Right lobe of liver (tissue), 4 donors: ENCODE results near the gene RPS27L.
A peak's percentile ranks its signal among the peaks of the same experiment; 100 is the strongest.

ENCODE experiments used
- POLR2A ChIP-seq: fragments of 450-650 bp; IDR thresholded peaks from one replicate; pipeline ENCODE4 v1.6.1; 2017; ENCODE audit warnings: antibody characterized with exemption, mild to moderate bottlenecking
- TF ChIP-seq, protein P1 (sequence below), 4 donors: fragments of 200-600 bp in 3 of 4; fragments of 450-650 bp in 1 of 4; IDR thresholded peaks; one replicate each; pipeline versions ENCODE4 v1.5.1 to v1.8.0; 2016 to 2022; ENCODE audit warnings: antibody characterized with exemption in 4 of 4, mild to moderate bottlenecking in 2 of 4
- donor health status: DM: no; HTN: no; CAD: no.
- donor health status: DM: no; HTN: no; CAD: no.
- donor health status: DM: no; HTN: yes; CAD: no.

- TF ChIP-seq, protein P1, sequence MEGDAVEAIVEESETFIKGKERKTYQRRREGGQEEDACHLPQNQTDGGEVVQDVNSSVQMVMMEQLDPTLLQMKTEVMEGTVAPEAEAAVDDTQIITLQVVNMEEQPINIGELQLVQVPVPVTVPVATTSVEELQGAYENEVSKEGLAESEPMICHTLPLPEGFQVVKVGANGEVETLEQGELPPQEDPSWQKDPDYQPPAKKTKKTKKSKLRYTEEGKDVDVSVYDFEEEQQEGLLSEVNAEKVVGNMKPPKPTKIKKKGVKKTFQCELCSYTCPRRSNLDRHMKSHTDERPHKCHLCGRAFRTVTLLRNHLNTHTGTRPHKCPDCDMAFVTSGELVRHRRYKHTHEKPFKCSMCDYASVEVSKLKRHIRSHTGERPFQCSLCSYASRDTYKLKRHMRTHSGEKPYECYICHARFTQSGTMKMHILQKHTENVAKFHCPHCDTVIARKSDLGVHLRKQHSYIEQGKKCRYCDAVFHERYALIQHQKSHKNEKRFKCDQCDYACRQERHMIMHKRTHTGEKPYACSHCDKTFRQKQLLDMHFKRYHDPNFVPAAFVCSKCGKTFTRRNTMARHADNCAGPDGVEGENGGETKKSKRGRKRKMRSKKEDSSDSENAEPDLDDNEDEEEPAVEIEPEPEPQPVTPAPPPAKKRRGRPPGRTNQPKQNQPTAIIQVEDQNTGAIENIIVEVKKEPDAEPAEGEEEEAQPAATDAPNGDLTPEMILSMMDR (IDR thresholded peaks at IDR 0.05), result no peak
- TF ChIP-seq POLR2A, result peak; percentile 87
Measured at GRCh38 chr15:63121382-63122001, 35.8 kb downstream of the RPS27L start, which contains the start of gene LACTB.
